UCSD-AML1 (cell line): ENCODE data around the gene PTGES2.

Source experiments
- DNase-seq: peaks from one replicate; lab custom pipeline; 2025; ENCODE audit not compliant: unreplicated experiment; lab: John Stamatoyannopoulos, UW

PTGES2 gene

GRCh38 chr9:128106181-128106939 is 21.2 kb downstream of the PTGES2 start:
- DNase-seq, result no peak

- DNase-seq, result no peak
Measured at GRCh38 chr9:128105538-128106175, 21.9 kb downstream of the PTGES2 start.

GRCh38 chr9:128104171-128104618 is 23.3 kb downstream of the PTGES2 start:
- no peak for DNase-seq

GRCh38 chr9:128103589-128103962 is 24.0 kb downstream of the PTGES2 start:
- no peak for DNase-seq

- no peak for DNase-seq
Measured at GRCh38 chr9:128102861-128103588, 24.5 kb downstream of the PTGES2 start.

- no peak for DNase-seq
Measured at GRCh38 chr9:128102196-128102595, 25.3 kb downstream of the PTGES2 start.

GRCh38 chr9:128101690-128102089 is 25.8 kb downstream of the PTGES2 start:
- DNase-seq, result no peak

GRCh38 chr9:128101231-128101661 is 26.3 kb downstream of the PTGES2 start:
- DNase-seq, result no peak

GRCh38 chr9:128100581-128100980 is 26.9 kb downstream of the PTGES2 start:
- DNase-seq, result no peak

GRCh38 chr9:128099932-128100491 is 27.5 kb downstream of the PTGES2 start:
- peak; percentile 49 for DNase-seq

- DNase-seq, result no peak
Measured at GRCh38 chr9:128099231-128099931, 28.1 kb downstream of the PTGES2 start.

- peak; percentile 83 for DNase-seq
Measured at GRCh38 chr9:128098297-128099230, 29.0 kb downstream of the PTGES2 start.

GRCh38 chr9:128097543-128098296 is 29.8 kb downstream of the PTGES2 start:
- DNase-seq, result no peak

- DNase-seq, result no peak
Measured at GRCh38 chr9:128096616-128097536, 30.7 kb downstream of the PTGES2 start.

- DNase-seq, result no peak
Measured at GRCh38 chr9:128094950-128095544, 32.5 kb downstream of the PTGES2 start.

- peak; percentile 86 for DNase-seq
Measured at GRCh38 chr9:128094166-128094949, 33.2 kb downstream of the PTGES2 start.

GRCh38 chr9:128093011-128093410 is 34.5 kb downstream of the PTGES2 start:
- no peak for DNase-seq
